Activated naive CD4-positive, alpha-beta T cell treated with anti-CD3 and anti-CD28 coated beads, Interleukin-2, amount 10 ng/mL, durations not matched to agents 5 hours and 36 hours (primary cell): Measurements from ENCODE around the gene TTLL10. TPM values are rescaled to one million over a fixed set of nuclear protein-coding genes. Genes with fewer than 3 reads are reported as not detected.
A peak's percentile ranks its signal among the peaks of the same experiment; 100 is the strongest.

Source experiments
- microRNA-seq: library from miRNA; unstranded; fragments of <30 nt; microRNA quantifications from one replicate; pipeline ENCODE4 v1.2.0, GENCODE V29; 2022; ENCODE audit warnings: borderline microRNAs expressed, borderline replicate concordance
- total RNA-seq, 2 experiments: library from RNA; stranded (reverse); gene quantifications; one replicate each; pipeline ENCODE4 v1.2.3, GENCODE V29; 2021

Gene TTLL10, protein sequence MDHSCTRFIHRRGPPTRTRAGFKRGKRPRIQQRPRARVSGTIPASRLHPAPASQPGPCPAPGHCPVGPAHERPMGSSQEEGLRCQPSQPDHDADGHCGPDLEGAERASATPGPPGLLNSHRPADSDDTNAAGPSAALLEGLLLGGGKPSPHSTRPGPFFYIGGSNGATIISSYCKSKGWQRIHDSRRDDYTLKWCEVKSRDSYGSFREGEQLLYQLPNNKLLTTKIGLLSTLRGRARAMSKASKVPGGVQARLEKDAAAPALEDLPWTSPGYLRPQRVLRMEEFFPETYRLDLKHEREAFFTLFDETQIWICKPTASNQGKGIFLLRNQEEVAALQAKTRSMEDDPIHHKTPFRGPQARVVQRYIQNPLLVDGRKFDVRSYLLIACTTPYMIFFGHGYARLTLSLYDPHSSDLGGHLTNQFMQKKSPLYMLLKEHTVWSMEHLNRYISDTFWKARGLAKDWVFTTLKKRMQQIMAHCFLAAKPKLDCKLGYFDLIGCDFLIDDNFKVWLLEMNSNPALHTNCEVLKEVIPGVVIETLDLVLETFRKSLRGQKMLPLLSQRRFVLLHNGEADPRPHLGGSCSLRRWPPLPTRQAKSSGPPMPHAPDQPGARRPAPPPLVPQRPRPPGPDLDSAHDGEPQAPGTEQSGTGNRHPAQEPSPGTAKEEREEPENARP
- total RNA-seq = under 1 TPM in 1 of 2 experiments, not detected in 1; 0.15 TPM

DNA sequence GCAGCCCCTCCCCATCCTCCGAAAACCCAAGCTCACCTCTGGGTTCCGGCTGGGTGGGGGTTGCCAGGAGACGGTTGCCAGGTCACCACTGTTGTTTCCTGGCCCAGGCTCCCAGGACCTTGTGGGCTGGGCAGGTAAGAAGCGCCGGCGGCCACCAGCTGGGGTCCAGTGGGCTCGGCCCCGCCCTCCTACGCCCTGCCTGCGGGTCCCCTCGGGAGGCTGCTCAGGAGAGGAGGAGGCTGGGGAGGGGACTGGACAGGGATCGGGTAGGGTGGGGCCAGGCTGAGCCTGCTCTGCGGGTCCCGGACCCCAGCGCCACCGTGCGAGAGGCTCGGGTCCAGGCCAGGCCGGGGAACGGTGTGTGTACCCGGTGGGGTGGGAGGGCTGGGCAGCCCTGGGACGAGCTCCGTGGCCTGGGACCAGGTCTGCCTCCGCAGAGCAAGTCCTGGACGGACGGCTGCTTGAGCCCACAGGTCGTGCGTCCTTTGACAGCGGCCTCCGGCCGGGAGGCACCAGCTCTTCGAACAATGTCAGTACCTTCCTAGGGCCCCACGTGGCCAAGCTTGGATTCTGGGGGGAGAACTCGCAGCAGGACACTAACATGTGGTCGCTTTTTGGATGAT lies at the start of gene TTLL10:
Gene TTLL10, plus strand, starts transcription at position 88 of the 623 bp plus-strand sequence. CDS start 5,336 bp downstream, outside the sequence.

DNA sequence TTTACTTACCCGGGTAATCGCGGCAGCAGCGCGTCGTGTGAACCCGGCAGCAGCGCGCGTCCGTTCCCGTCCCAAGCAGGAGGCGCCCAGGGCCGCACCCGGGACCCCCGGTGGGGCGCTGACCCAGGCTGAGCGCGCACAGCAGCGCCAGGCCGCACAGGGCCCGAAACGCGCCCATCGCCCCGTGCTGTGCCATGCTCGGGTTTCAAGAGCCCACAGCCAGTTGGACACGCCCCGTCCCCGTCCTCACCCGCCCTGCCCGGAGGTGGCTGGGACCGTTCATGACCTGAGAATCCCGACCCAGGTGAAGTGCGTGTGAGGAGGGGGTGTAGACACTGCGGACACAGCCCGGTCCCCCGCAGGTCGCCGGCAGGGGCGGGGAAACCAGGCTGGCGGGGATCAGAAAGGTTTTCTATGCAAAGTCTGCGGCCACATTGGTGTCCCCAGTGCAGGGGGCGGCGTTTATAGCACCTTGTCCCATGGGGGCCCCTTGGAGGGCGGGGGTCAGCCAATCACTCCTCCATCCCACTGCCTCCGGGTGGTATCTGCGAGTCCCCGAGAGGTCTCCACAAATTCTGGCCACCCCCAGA lies 32.8 kb downstream of the TTLL10 start, which contains the start of gene TNFRSF18:
Gene TNFRSF18, minus strand, starts transcription at position 217 of the 590 bp plus-strand sequence. Its CDS starts 21 bp downstream, at position 196.

DNA sequence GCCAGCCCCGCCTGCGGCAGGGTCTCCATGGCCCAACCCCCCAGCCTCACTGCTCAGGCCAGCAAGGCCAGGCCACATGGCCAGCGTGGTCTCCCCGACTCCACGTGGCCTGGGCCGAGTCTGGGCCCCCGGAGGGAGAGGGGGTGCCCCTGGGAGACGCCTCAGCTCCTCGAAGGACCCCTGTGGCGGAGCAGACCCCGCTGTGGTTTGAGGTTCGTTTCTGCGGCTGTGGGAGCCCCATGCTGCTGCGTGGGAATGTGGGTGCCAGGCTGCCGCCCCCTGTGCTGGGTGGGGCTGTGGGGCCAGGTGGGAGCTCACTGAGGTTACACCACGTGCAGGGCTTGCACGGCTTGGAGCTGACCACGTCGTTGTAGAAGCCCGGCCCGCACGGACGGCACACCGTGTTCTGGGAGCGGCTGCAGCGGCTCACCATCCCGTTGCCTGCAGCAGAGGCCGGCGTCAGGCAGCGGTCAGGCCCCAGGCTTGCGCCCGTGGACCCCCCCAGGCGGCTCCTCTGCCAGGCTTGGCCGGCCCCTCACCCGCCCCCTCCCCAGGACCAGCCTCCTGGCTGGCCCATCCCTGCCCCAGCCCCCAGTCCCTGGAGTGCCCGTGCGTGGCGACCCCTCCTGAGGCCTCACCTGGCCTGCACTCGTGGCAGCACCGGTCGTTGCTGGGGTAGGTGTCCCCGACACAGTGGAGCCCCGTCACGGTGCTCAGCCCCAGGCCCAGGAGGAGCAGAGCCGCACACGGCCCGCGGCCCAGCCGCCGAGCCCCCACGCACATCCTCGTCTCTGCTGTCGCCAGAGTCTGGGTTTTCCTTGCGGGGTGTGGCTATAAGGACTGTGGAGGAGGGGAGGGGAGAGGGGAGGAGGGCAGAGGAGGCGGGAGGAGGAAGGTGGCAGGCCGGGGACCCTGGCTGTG lies 39.9 kb downstream of the TTLL10 start, which contains the start of gene TNFRSF4:
Gene TNFRSF4, minus strand, starts transcription at position 809 of the 921 bp plus-strand sequence. Its CDS starts 26 bp downstream, at position 783.

DNA sequence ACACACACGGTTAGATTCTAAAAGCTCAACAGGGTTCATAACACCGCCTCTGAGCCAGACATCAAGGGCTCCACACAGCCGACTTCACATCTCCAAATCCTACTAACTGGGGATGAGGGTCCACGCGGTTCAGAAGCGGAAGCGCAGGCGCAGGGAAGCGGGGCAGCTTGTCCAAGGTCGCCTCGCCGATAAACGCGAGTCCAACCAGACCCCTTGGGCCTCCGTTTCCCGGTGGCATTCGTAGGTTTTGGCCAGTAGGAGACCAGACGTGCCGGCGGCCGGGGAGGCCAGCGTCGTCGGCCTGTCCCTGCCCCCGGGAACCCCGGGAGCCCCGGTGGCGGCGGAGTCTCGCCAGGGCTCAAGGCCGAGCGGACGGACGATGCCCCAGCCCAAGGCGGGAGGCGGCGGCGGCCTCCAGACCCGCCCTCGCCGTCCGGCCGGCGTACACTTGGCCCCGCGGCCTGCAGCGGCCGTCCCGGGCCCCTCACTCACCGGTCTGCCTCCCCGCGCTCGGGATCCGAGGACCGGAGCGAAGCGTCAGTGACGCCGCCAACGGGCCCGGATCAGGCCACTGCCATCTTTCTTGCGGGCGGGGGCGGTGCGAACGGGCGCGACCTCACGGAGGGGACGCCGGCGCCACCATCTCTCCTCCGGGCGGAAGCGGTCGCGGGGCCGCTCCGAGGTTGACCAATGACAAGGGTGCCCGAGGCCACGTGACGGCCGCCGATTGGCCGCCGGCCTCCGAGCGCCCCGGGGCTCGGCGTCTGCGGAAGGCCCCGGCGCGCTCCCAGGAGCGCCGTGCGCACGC lies 57.9 kb downstream of the TTLL10 start, which contains the start of gene SDF4:
Gene SDF4, minus strand, starts transcription at position 602 of the 808 bp plus-strand sequence. CDS start 3,229 bp downstream, outside the sequence.

DNA sequence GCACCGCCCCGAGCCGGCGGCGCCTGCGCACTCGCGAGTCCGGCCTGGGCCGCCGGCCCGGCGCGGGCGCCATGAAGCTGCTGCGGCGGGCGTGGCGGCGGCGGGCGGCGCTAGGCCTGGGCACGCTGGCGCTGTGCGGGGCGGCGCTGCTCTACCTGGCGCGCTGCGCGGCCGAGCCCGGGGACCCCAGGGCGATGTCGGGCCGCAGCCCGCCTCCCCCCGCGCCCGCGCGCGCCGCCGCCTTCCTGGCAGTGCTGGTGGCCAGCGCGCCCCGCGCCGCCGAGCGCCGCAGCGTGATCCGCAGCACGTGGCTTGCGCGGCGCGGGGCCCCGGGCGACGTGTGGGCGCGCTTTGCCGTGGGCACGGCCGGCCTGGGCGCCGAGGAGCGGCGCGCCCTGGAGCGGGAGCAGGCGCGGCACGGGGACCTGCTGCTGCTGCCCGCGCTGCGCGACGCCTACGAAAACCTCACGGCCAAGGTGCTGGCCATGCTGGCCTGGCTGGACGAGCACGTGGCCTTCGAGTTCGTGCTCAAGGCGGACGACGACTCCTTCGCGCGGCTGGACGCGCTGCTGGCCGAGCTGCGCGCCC lies 58.6 kb downstream of the TTLL10 start, which contains the start of gene B3GALT6:
Gene B3GALT6, plus strand, starts transcription at position 30 of the 588 bp plus-strand sequence. Its CDS starts 42 bp downstream, at position 72.

DNA sequence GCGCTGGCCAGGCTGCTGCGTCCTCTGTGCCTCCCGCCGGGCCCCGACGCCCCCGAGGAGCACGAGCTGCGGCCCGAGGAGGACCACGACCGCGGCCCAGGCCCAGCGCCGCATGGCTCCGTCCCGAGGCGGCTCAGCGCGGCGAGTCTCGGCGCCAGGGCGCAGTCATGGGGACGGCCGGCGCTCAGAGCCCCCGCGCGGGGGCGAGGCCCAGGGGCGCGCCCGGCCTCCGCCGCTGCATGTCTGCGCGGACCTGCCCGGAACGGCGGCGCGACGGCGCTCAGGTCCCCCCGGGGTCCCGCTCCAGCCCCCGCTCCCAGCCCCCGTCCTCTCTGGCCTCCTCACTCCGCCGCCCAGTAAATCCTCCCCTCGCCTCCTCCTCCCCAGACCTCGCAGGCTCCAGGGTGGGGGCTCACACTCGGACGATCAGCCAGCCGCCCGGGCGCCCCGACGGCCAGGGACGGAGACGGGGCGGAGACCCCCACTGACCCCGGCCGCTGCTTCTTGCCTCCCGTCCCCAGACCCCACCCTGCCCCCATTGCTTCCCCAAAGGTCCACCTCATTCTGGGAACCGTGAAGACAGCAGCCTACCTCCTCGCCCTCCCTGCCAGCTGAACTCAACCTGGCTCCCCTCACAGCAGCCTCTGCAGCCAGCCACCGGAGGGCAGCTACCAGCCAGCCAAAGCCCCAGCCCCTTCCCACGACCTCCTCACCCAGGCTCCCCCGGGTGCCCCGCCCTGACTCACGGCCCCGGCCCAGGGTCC lies 73.1 kb downstream of the TTLL10 start, which contains the start of gene C1QTNF12:
Gene C1QTNF12, minus strand, starts transcription at position 146 of the 764 bp plus-strand sequence. Its CDS starts 32 bp downstream, at position 114.

Small RNA genes lying within 50 kb of the gene (microRNA-seq; reads per million reads assigned to microRNA genes)
- 1.7 reads per million for gene MIR200A
- 7.5 reads per million, percentile 36 among the genes with 10 or more reads in this experiment for gene MIR200B
- gene MIR429 = not detected

Other genes with a start within 250 kb of the TTLL10 start
- not detected for gene SAMD11, start 250.0 kb upstream of the TTLL10 start, total RNA-seq
- gene NOC2L, start 214.6 kb upstream of the TTLL10 start, total RNA-seq = 10 to 100 TPM; 58.3 to 61.7 TPM
- 10 to 100 TPM; 27.3 to 32.2 TPM for gene KLHL17, start 213.3 kb upstream of the TTLL10 start, total RNA-seq
- gene PLEKHN1, start 207.4 kb upstream of the TTLL10 start, total RNA-seq = 1 to 10 TPM; 3.8 to 4.3 TPM
- not detected for gene PERM1, start 191.8 kb upstream of the TTLL10 start, total RNA-seq
- gene HES4, start 173.8 kb upstream of the TTLL10 start, total RNA-seq = not detected
- gene ISG15, start 160.4 kb upstream of the TTLL10 start, total RNA-seq = 10 to 100 TPM; 87.5 to 92.8 TPM
- 1 to 10 TPM; 7.2 to 9.5 TPM for gene AGRN, start 153.8 kb upstream of the TTLL10 start, total RNA-seq
- not detected for gene RNF223, start 99.6 kb upstream of the TTLL10 start, total RNA-seq
- gene C1orf159, start 57.8 kb upstream of the TTLL10 start, total RNA-seq = 10 to 100 TPM; 22.9 to 23.2 TPM
- 1 to 10 TPM; 7.6 to 9.3 TPM for gene TNFRSF18, start 32.7 kb downstream of the TTLL10 start, total RNA-seq
- 10 to 100 TPM; 11.0 to 11.7 TPM for gene TNFRSF4, start 40.3 kb downstream of the TTLL10 start, total RNA-seq
- gene SDF4, start 58.1 kb downstream of the TTLL10 start, total RNA-seq = 10 to 100 TPM; 97.8 to 99.3 TPM
- 10 to 100 TPM; 17.3 to 18.5 TPM for gene B3GALT6, start 58.4 kb downstream of the TTLL10 start, total RNA-seq
- 1 to 10 TPM; 2.5 to 3.2 TPM for gene C1QTNF12, start 72.8 kb downstream of the TTLL10 start, total RNA-seq
- gene UBE2J2, start 100.0 kb downstream of the TTLL10 start, total RNA-seq = 10 to 100 TPM; 60.2 to 62.5 TPM
- 1 to 10 TPM; 4.1 to 6.2 TPM for gene SCNN1D, start 106.6 kb downstream of the TTLL10 start, total RNA-seq
- gene ACAP3, start 134.1 kb downstream of the TTLL10 start, total RNA-seq = 10 to 100 TPM; 74.4 to 79.3 TPM
- gene PUSL1, start 134.7 kb downstream of the TTLL10 start, total RNA-seq = 10 to 100 TPM; 18.5 to 19.6 TPM
- gene INTS11, start 150.8 kb downstream of the TTLL10 start, total RNA-seq = 100 to 1,000 TPM; 112 to 114 TPM
- 10 to 100 TPM; 21.3 to 21.6 TPM for gene CPTP, start 150.9 kb downstream of the TTLL10 start, total RNA-seq
- gene TAS1R3, start 157.4 kb downstream of the TTLL10 start, total RNA-seq = 1 to 10 TPM in 1 of 2 experiments, under 1 TPM in 1; 0.73 to 1.1 TPM
- 10 to 100 TPM; 34.7 to 40.9 TPM for gene DVL1, start 175.5 kb downstream of the TTLL10 start, total RNA-seq
- gene MXRA8, start 184.7 kb downstream of the TTLL10 start, total RNA-seq = under 1 TPM in 1 of 2 experiments, not detected in 1; 0.12 TPM
- gene AURKAIP1, start 201.3 kb downstream of the TTLL10 start, total RNA-seq = 10 to 100 TPM; 88.0 to 90.4 TPM
- 100 to 1,000 TPM; 120 to 122 TPM for gene CCNL2, start 225.5 kb downstream of the TTLL10 start, total RNA-seq
- 10 to 100 TPM; 82.8 to 98.8 TPM for gene MRPL20, start 233.4 kb downstream of the TTLL10 start, total RNA-seq
- gene ANKRD65, start 247.4 kb downstream of the TTLL10 start, total RNA-seq = not detected